Panc1 (cell line): ENCODE measurements around the gene FZR1. TPM values are rescaled to one million over a fixed set of nuclear protein-coding genes. Genes with fewer than 3 reads are reported as not detected.
A peak's percentile ranks its signal among the peaks of the same experiment; 100 is the strongest.

ENCODE experiments used
- ATAC-seq: fragments of 200-7000 bp; cut with Tn5 transposase; 2 replicates; pipeline ENCODE4 v1.9.1; 2020; ENCODE audit warnings: mild to moderate bottlenecking, moderate library complexity
- BruUV-seq: library from RNA; stranded (reverse); fragments of 400-500 nt; replicated peaks from 2 replicates; lab custom pipeline; 2021; lab: Mats Ljungman, UMichigan
- CTCF ChIA-PET: fragments of 300-600 bp; sonication (Branson Sonifier 250); formaldehyde crosslinking; loops from one replicate; lab custom pipeline; 2022; ENCODE audit warnings: antibody characterized with exemption; lab: Charles Lee
- POLR2A ChIA-PET: fragments of 300-600 bp; sonication (Branson Sonifier 250); formaldehyde crosslinking; loops from one replicate; lab custom pipeline; 2022; ENCODE audit warnings: antibody characterized with exemption; lab: Charles Lee
- DNase-seq: peaks from one replicate; pipeline ENCODE4 v3.0.0-alpha.2; 2010; ENCODE audit warnings: low read depth, low spot score
- H3K27ac ChIP-seq: 2 replicates; pipeline ENCODE4 v1.5.1; 2011; ENCODE audit warnings: mild to moderate bottlenecking, low read length, inconsistent platforms
- H3K27me3 ChIP-seq: fragments of 200-500 bp; sonication (Bioruptor generic); 2 replicates; pipeline ENCODE4 v1.6.0; 2014; ENCODE audit warnings: low read length, inconsistent platforms; ENCODE audit not compliant: control insufficient read depth, insufficient read depth
- H3K36me3 ChIP-seq: fragments of 200-500 bp; sonication (Bioruptor generic); 2 replicates; pipeline ENCODE4 v1.5.1; 2014; ENCODE audit warnings: inconsistent platforms, mild to moderate bottlenecking, low read length, moderate library complexity; ENCODE audit not compliant: control insufficient read depth, insufficient read depth
- H3K4me1 ChIP-seq: 2 replicates; pipeline ENCODE4 v1.5.1; 2011; ENCODE audit warnings: inconsistent platforms, mild to moderate bottlenecking, low read length, moderate library complexity; ENCODE audit not compliant: control insufficient read depth, insufficient read depth
- H3K4me3 ChIP-seq, 2 experiments: 2 replicates each; pipeline ENCODE4 v1.5.1; 2011 to 2012; ENCODE audit warnings: low read depth in 2 of 2, low read length in 2 of 2, mild to moderate bottlenecking in 2 of 2, inconsistent platforms in 1 of 2, moderate library complexity in 1 of 2
- H3K9me3 ChIP-seq: fragments of 200-500 bp; sonication (Bioruptor generic); 2 replicates; pipeline ENCODE4 v1.5.1; 2014; ENCODE audit warnings: low read depth, mild to moderate bottlenecking, inconsistent platforms, low read length, moderate library complexity; ENCODE audit not compliant: control insufficient read depth, insufficient read depth
- CTCF ChIP-seq: fragments of 450-650 bp; IDR thresholded peaks from 2 replicates; pipeline ENCODE4 v1.5.1; 2017; ENCODE audit warnings: mild to moderate bottlenecking
- POLR2AphosphoS5 ChIP-seq: IDR thresholded peaks from 2 replicates; pipeline ENCODE4 v1.6.1; 2012; ENCODE audit warnings: mild to moderate bottlenecking, low read depth, low read length, moderate library complexity
- REST ChIP-seq, 2 experiments: IDR thresholded peaks; 2 replicates each; pipeline ENCODE4 v1.6.1; 2011 to 2012; ENCODE audit warnings: low read depth in 2 of 2, control low read depth in 1 of 2, low read length in 1 of 2, mild to moderate bottlenecking in 1 of 2, moderate library complexity in 1 of 2; ENCODE audit not compliant: insufficient read depth in 1 of 2
- SIN3A ChIP-seq: IDR thresholded peaks from 2 replicates; pipeline ENCODE4 v1.6.1; 2012; ENCODE audit warnings: low read depth, mild to moderate bottlenecking, low read length, moderate library complexity, borderline replicate concordance; ENCODE audit not compliant: insufficient read depth
- TCF7L2 ChIP-seq: IDR thresholded peaks from 2 replicates; pipeline ENCODE4 v1.6.1; 2011; ENCODE audit warnings: mild to moderate bottlenecking, low read depth, low read length, inconsistent platforms
- in situ Hi-C: cut with HindIII; loops from 2 replicates; pipeline ENCODE4 v1.10.0; 2016; ENCODE audit warnings: low sequenced_read_pairs, low pct_unique_long_range_greater_than_20kb
- intact Hi-C: fragments of 100-400 bp; cut with micrococcal nuclease; formaldehyde crosslinking; loops from one replicate; pipeline ENCODE4 v1.10.0; 2022; ENCODE audit not compliant: unreplicated experiment
- total RNA-seq: library from RNA; stranded (reverse); gene quantifications from one replicate; pipeline ENCODE4 v1.2.1, GENCODE V29; 2021; ENCODE audit not compliant: unreplicated experiment

Gene FZR1
- total RNA-seq, 1 experiment from 2014 or later = 48.7 TPM

- DNase-seq (no peak), ATAC-seq (peak; percentile 61)
- POLR2A ChIA-PET = no interaction called here
- in situ Hi-C loops (no loop called here), intact Hi-C loops (no loop called here)
- no peak within 1 kb of the TSS for H3K4me3 ChIP-seq
- H3K27ac ChIP-seq = peak within 1 kb of the TSS; percentile 23; the same call in 1 of the 2 replicates
- H3K9me3 ChIP-seq = no peaks in the 10 kb centered on the region
- BruUV-seq = no TSS peak
- peaks cover 7% of the 10 kb centered on the region; the same call in 1 of the 2 replicates for H3K4me1 ChIP-seq
- TF ChIP-seq REST (IDR thresholded peaks at IDR 0.05; ENCODE audit: insufficient read depth in 1 of 2, low read depth in 2 of 2, low read length in 1 of 2) = no peak
- 0 out of 2 replicates have a peak, but pooled peaks have one; percentile 48 for TF ChIP-seq POLR2AphosphoS5
- CTCF ChIA-PET = no interaction called here
- H3K27me3 ChIP-seq = no peaks in the 10 kb centered on the region
- no peaks in the 10 kb centered on the region; the same call in 1 of the 2 replicates for H3K36me3 ChIP-seq
These were observed 33.0 kb downstream of the FZR1 start, which contains the start of gene TEKTIP1 for GRCh38 chr19:3538965-3539755. TEKTIP1 (plus strand) TSS chr19:3539174; CDS start chr19:3539178, 4 bp downstream.

GRCh38 chr19:3539756-3540118 is 33.6 kb downstream of the FZR1 start:
- Histone ChIP-seq H3K4me1 (peaks cover 7% of the 10 kb centered on the region; the same call in 1 of the 2 replicates), H3K27ac (no peak overlapping the region), H3K27me3 (no peaks in the 10 kb centered on the region), H3K4me3 (no peak overlapping the region), H3K9me3 (no peaks in the 10 kb centered on the region), H3K36me3 (no peaks in the 10 kb centered on the region; the same call in 1 of the 2 replicates)
- BruUV-seq = TSS peak; percentile 81
- ATAC-seq (no peak), DNase-seq (no peak)
- in situ Hi-C loops (no loop called here), intact Hi-C loops (no loop called here)
- ChIA-PET CTCF (no interaction called here), POLR2A (no interaction called here)
- no peak for TF ChIP-seq POLR2AphosphoS5
- no peak for TF ChIP-seq SIN3A
- TF ChIP-seq CTCF = no peak
- no peak for TF ChIP-seq REST (IDR thresholded peaks at IDR 0.05; ENCODE audit: insufficient read depth in 1 of 2, low read depth in 2 of 2, low read length in 1 of 2)
- TF ChIP-seq TCF7L2 = no peak
